H1 (cell line): ENCODE data around the gene ATP2A3. TPM values are rescaled to one million over a fixed set of nuclear protein-coding genes. Genes with fewer than 3 reads are reported as not detected.

Source experiments
- CTCF ChIA-PET: fragments of 300-600 bp; sonication (Branson Sonifier 250); formaldehyde crosslinking; loops from one replicate; lab custom pipeline; 2021; ENCODE audit not compliant: partially characterized antibody; lab: Charles Lee
- POLR2A ChIA-PET: fragments of 300-600 bp; sonication (Branson Sonifier 250); formaldehyde crosslinking; loops from one replicate; lab custom pipeline; 2021; ENCODE audit warnings: inconsistent platforms; ENCODE audit not compliant: partially characterized antibody; lab: Charles Lee
- DNase-seq, 2 experiments: peaks; one replicate each; pipeline versions ENCODE4 v3.0.0 to v3.0.0-alpha.2; 2010 to 2022; ENCODE audit warnings: low spot score in 2 of 2, low read depth in 1 of 2, mixed read lengths in 1 of 2
- FAIRE-seq: peaks from 2 replicates; lab custom pipeline; 2011; peaks lifted over from hg19 to GRCh38; lab: Jason Lieb, UNC
- H2AFZ ChIP-seq: 2 replicates; pipeline ENCODE4 v1.8.1; 2012; ENCODE audit warnings: low read length, inconsistent platforms
- H2AK5ac ChIP-seq: 2 replicates; pipeline ENCODE4 v1.6.1; 2013; ENCODE audit warnings: low read depth, low read length
- H2BK120ac ChIP-seq: replicated peaks from 2 replicates; pipeline ENCODE3; 2013; ENCODE audit warnings: low read depth, low read length, inconsistent platforms
- H2BK12ac ChIP-seq: 2 replicates; pipeline ENCODE4 v1.6.1; 2013; ENCODE audit warnings: low read depth, low read length
- H2BK15ac ChIP-seq: 2 replicates; pipeline ENCODE4 v1.6.1; 2013; ENCODE audit warnings: low read length
- H2BK20ac ChIP-seq: 2 replicates; pipeline ENCODE4 v1.6.1; 2013; ENCODE audit warnings: low read length
- H2BK5ac ChIP-seq: 2 replicates; pipeline ENCODE4 v1.6.1; 2013; ENCODE audit warnings: low read depth, low read length
- H3K14ac ChIP-seq: 2 replicates; pipeline ENCODE4 v1.6.1; 2013; ENCODE audit warnings: inconsistent platforms; ENCODE audit not compliant: insufficient read length
- H3K18ac ChIP-seq: 2 replicates; pipeline ENCODE4 v1.6.1; 2013; ENCODE audit warnings: low read length; ENCODE audit errors: extremely low read depth
- H3K23ac ChIP-seq: 2 replicates; pipeline ENCODE4 v1.6.1; 2013; ENCODE audit warnings: inconsistent platforms; ENCODE audit not compliant: insufficient read length
- H3K23me2 ChIP-seq: 2 replicates; pipeline ENCODE4 v1.6.1; 2013; ENCODE audit warnings: low read depth, low read length
- H3K27ac ChIP-seq: 2 replicates; pipeline ENCODE4 v1.6.1; 2011; ENCODE audit warnings: low read depth, low read length, inconsistent platforms
- H3K27me3 ChIP-seq, 4 experiments: replicated peaks in 1 of 4; 1 replicate in 1 of 4; 2 replicates in 3 of 4; pipeline versions ENCODE4 v1.6.1 to v1.8.1; 2011 to 2013; ENCODE audit warnings: low read length in 3 of 4, mild to moderate bottlenecking in 3 of 4, inconsistent platforms in 2 of 4, mixed read lengths in 2 of 4, moderate library complexity in 1 of 4; ENCODE audit not compliant: control insufficient read depth in 3 of 4, insufficient read depth in 3 of 4; ENCODE audit errors: extremely low read depth in 1 of 4
- H3K36me3 ChIP-seq, 4 experiments: 2 replicates each; pipeline versions ENCODE4 v1.6.1 to v1.8.1; 2011 to 2013; ENCODE audit warnings: mild to moderate bottlenecking in 4 of 4, low read length in 3 of 4, moderate library complexity in 2 of 4, control low read depth in 1 of 4, inconsistent platforms in 1 of 4; ENCODE audit not compliant: insufficient read depth in 4 of 4, control insufficient read depth in 2 of 4
- H3K4ac ChIP-seq: replicated peaks from 2 replicates; pipeline ENCODE3; 2013; ENCODE audit warnings: low read length, low read depth, mixed read lengths, inconsistent platforms; ENCODE audit not compliant: insufficient read length
- H3K4me1 ChIP-seq, 4 experiments: replicated peaks in 1 of 4; 1 replicate in 1 of 4; 2 replicates in 3 of 4; pipeline versions ENCODE4 v1.6.1 to v1.8.1; 2011 to 2013; ENCODE audit warnings: low read length in 3 of 4, inconsistent platforms in 2 of 4, mixed read lengths in 1 of 4; ENCODE audit not compliant: insufficient read depth in 4 of 4, control insufficient read depth in 3 of 4
- H3K4me2 ChIP-seq, 2 experiments: 2 replicates each; pipeline versions ENCODE4 v1.6.1 to v1.8.1; 2011 to 2013; ENCODE audit warnings: low read depth in 2 of 2, low read length in 2 of 2, control low read depth in 1 of 2, inconsistent platforms in 1 of 2, mild to moderate bottlenecking in 1 of 2; ENCODE audit not compliant: insufficient read depth in 1 of 2
- H3K4me3 ChIP-seq, 4 experiments: fragments of 200-600, 300-600 bp in 1 of 4; sonication (generic), shearing (Covaris generic), sonication (Bioruptor Twin) in 1 of 4; 2 replicates each; pipeline versions ENCODE4 v1.5.1 to v1.8.1; 2011 to 2016; ENCODE audit warnings: low read length in 4 of 4, low read depth in 3 of 4, control low read depth in 2 of 4, inconsistent platforms in 2 of 4, mild to moderate bottlenecking in 2 of 4, mixed read lengths in 1 of 4, moderate library complexity in 1 of 4; ENCODE audit not compliant: insufficient read depth in 2 of 4; ENCODE audit errors: extremely low read depth in 1 of 4
- H3K56ac ChIP-seq: replicated peaks from 2 replicates; pipeline ENCODE3; 2013; ENCODE audit warnings: low read depth, mild to moderate bottlenecking, mixed read lengths, low read length, inconsistent platforms; ENCODE audit not compliant: insufficient read length
- H3K79me1 ChIP-seq: 2 replicates; pipeline ENCODE4 v1.6.1; 2013; ENCODE audit warnings: low read depth, low read length, control low read depth
- H3K79me2 ChIP-seq, 2 experiments: 2 replicates each; pipeline versions ENCODE4 v1.6.1 to v1.8.1; 2012 to 2013; ENCODE audit warnings: low read length in 2 of 2, mild to moderate bottlenecking in 2 of 2, inconsistent platforms in 1 of 2; ENCODE audit not compliant: insufficient read depth in 2 of 2, control insufficient read depth in 1 of 2
- H3K9ac ChIP-seq, 4 experiments: replicated peaks in 1 of 4; 1 replicate in 1 of 4; 2 replicates in 3 of 4; pipeline versions ENCODE4 v1.6.1 to v1.8.1; 2011 to 2013; ENCODE audit warnings: low read depth in 3 of 4, low read length in 3 of 4, control low read depth in 2 of 4, mild to moderate bottlenecking in 2 of 4, moderate library complexity in 2 of 4, inconsistent platforms in 1 of 4; ENCODE audit errors: extremely low read depth in 1 of 4
- H3K9me3 ChIP-seq, 2 experiments: 2 replicates each; pipeline versions ENCODE4 v1.6.1 to v1.8.1; 2012 to 2013; ENCODE audit warnings: mild to moderate bottlenecking in 2 of 2, moderate library complexity in 2 of 2, control low read depth in 1 of 2, inconsistent platforms in 1 of 2, low read depth in 1 of 2, low read length in 1 of 2, mixed read lengths in 1 of 2; ENCODE audit not compliant: insufficient read depth in 2 of 2
- H4K20me1 ChIP-seq, 2 experiments: replicated peaks in 1 of 2; 2 replicates each; pipeline versions ENCODE3 to v1.8.1; 2011 to 2013; ENCODE audit warnings: inconsistent platforms in 2 of 2, low read length in 2 of 2, mild to moderate bottlenecking in 1 of 2; ENCODE audit not compliant: insufficient read depth in 2 of 2, control insufficient read depth in 1 of 2
- H4K5ac ChIP-seq: 2 replicates; pipeline ENCODE4 v1.6.1; 2013; ENCODE audit warnings: low read length, low read depth, mixed read lengths, inconsistent platforms; ENCODE audit not compliant: insufficient read length
- H4K8ac ChIP-seq: 2 replicates; pipeline ENCODE4 v1.8.0; 2013; ENCODE audit warnings: mild to moderate bottlenecking, moderate library complexity, low read length, inconsistent platforms; ENCODE audit not compliant: insufficient read depth; ENCODE audit errors: extremely low read depth
- H4K91ac ChIP-seq: replicated peaks from 2 replicates; pipeline ENCODE3; 2013; ENCODE audit warnings: low read length, mixed read lengths, inconsistent platforms; ENCODE audit not compliant: insufficient read length
- EGR1 ChIP-seq: IDR thresholded peaks from 2 replicates; pipeline ENCODE4 v1.6.1; 2011; ENCODE audit warnings: low read depth, low read length, borderline replicate concordance
- EZH2 ChIP-seq: fragments of 200-600 bp; sonication (generic); IDR thresholded peaks from 2 replicates; pipeline ENCODE4 v1.7.1; 2012; ENCODE audit warnings: low read depth, mild to moderate bottlenecking, moderate library complexity, low read length, inconsistent platforms; ENCODE audit not compliant: severe bottlenecking
- POLR2A ChIP-seq, 2 experiments: IDR thresholded peaks; 1 replicate in 1 of 2; 2 replicates in 1 of 2; pipeline ENCODE4 v1.6.1; 2011; ENCODE audit warnings: low read depth in 2 of 2, low read length in 2 of 2, mild to moderate bottlenecking in 2 of 2; ENCODE audit errors: control extremely low read depth in 1 of 2
- SAP30 ChIP-seq: fragments of 300-600 bp; sonication (generic); IDR thresholded peaks from 2 replicates; pipeline ENCODE4 v1.7.1; 2012; ENCODE audit warnings: low read length, moderate library complexity, mild to moderate bottlenecking, inconsistent platforms; ENCODE audit not compliant: insufficient read depth, insufficient replicate concordance
- SIN3A ChIP-seq, 2 experiments: IDR thresholded peaks in 1 of 2; conservative IDR thresholded peaks in 1 of 2; 2 replicates each; pipeline ENCODE4 v1.6.1; 2011 to 2012; ENCODE audit warnings: low read length in 2 of 2, improper control_type of control experiment in 1 of 2, low read depth in 1 of 2, mild to moderate bottlenecking in 1 of 2
- SP2 ChIP-seq: IDR thresholded peaks from 2 replicates; pipeline ENCODE4 v1.6.1; 2012; ENCODE audit warnings: mild to moderate bottlenecking, low read length, inconsistent platforms
- TCF12 ChIP-seq: IDR thresholded peaks from 2 replicates; pipeline ENCODE4 v1.6.1; 2011; ENCODE audit warnings: low read depth, mild to moderate bottlenecking, low read length
- TEAD4 ChIP-seq: IDR thresholded peaks from 2 replicates; pipeline ENCODE4 v1.6.1; 2012; ENCODE audit warnings: low read depth, low read length, inconsistent platforms, mixed read lengths
- WGBS, 2 experiments: shearing (Covaris generic) in 1 of 2; methylation state at CpG; one replicate each; pipeline versions ENCODE4 v1.1.6 to v1.1.7; 2013 to 2015; ENCODE audit warnings: low lambda C conversion rate in 2 of 2, mixed read lengths in 2 of 2, inconsistent platforms in 1 of 2, low coverage in 1 of 2, missing lambda C conversion rate in 1 of 2; ENCODE audit not compliant: insufficient replicate concordance in 2 of 2, insufficient coverage in 1 of 2, insufficient read length in 1 of 2; ENCODE audit errors: extremely low coverage in 1 of 2, missing lambda C conversion rate in 1 of 2; 5-methylcytosine and 5-hydroxymethylcytosine counted together
- polyA plus RNA-seq, 7 experiments: library from polyadenylated mRNA; depleted of rRNA in 3 of 7; stranded (reverse) in 5 of 7; unstranded in 2 of 7; fragments of >200 nt in 5 of 7; fragments of 200-250 nt in 2 of 7; gene quantifications; 1 replicate in 5 of 7; 2 replicates in 1 of 7; 4 replicates in 1 of 7; pipeline versions ENCODE4 v1.2.1 to v1.2.3, GENCODE V29; 2011 to 2013; ENCODE audit warnings: missing spikeins in 2 of 7, mixed read lengths in 2 of 7
- total RNA-seq: library from RNA; stranded (reverse); fragmentation: NEBNext Ultra II Directional; extraction: Animal tissue kit (Norgen Biotek cat#: 25700); gene quantifications from 2 replicates; pipeline ENCODE4 v1.2.1, GENCODE V29; 2021
- TF ChIP-seq, protein P1 (sequence below): IDR thresholded peaks from 2 replicates; pipeline ENCODE4 v1.6.1; 2012; ENCODE audit warnings: low read length, inconsistent platforms

ATP2A3 gene
- total and polyA plus RNA-seq, 2 of the 8 experiments (the other 6 are each of a cell fraction or from before 2014, with no cell fraction given), result 18.4 to 32.5 TPM

DNA sequence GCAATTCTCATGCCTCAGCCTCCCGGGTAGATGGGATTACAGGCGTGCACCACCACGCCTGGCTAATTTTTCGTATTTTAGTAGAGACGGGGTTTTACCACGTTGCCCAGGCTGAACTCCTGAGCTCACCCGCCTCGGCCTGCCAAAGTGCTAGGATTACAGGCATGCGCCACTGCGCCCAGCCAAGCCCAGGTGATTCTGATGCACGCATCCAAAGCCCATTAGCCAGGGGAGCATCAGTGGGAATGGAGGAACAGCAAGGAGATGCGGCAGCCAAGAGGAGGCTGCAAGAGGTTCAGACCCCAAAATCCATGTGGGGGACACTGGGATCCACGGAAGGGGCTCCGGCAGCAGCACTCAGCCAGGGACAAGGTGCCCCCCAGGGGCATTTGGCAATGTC is 12.1 kb downstream of the ATP2A3 start:
- H3K56ac ChIP-seq, result no peak overlapping the region
- no peak overlapping the region for H4K8ac ChIP-seq
- no peak overlapping the region for H4K91ac ChIP-seq
- no peaks in the 10 kb centered on the region for H3K27me3 ChIP-seq
- TF ChIP-seq SP2, result no peak
- TF ChIP-seq TCF12, result no peak
- TF ChIP-seq POLR2A (IDR thresholded peaks at IDR 0.05; ENCODE audit: control extremely low read depth in 1 of 2, low read depth in 2 of 2, low read length in 2 of 2), result no peak
- TF ChIP-seq TEAD4, result no peak
- TF ChIP-seq, protein P1, sequence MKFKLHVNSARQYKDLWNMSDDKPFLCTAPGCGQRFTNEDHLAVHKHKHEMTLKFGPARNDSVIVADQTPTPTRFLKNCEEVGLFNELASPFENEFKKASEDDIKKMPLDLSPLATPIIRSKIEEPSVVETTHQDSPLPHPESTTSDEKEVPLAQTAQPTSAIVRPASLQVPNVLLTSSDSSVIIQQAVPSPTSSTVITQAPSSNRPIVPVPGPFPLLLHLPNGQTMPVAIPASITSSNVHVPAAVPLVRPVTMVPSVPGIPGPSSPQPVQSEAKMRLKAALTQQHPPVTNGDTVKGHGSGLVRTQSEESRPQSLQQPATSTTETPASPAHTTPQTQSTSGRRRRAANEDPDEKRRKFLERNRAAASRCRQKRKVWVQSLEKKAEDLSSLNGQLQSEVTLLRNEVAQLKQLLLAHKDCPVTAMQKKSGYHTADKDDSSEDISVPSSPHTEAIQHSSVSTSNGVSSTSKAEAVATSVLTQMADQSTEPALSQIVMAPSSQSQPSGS, result no peak
- no peak for TF ChIP-seq EGR1
- no peak for TF ChIP-seq SAP30
- no peak for TF ChIP-seq SIN3A (conservative IDR thresholded peaks at IDR 0.05 in 1 of 2, IDR thresholded peaks at IDR 0.05 in 1 of 2; ENCODE audit: low read depth in 1 of 2, low read length in 2 of 2)
- TF ChIP-seq EZH2, result no peak
- no peak for FAIRE-seq
- no peak overlapping the region for H3K9ac ChIP-seq
- H2BK20ac ChIP-seq, result no peak overlapping the region
- H2AFZ ChIP-seq, result no peak overlapping the region
- H3K4me2 ChIP-seq, result no peak overlapping the region
- H3K4me1 ChIP-seq, result peaks cover 0 to 21% (median 13%) of the 10 kb centered on the region in 4 experiments; a peak in 6 of 7 replicates
- peaks cover 0 to 1% of the 10 kb centered on the region in 2 experiments for H4K20me1 ChIP-seq
- no peak overlapping the region for H2BK120ac ChIP-seq
- H3K4ac ChIP-seq, result no peak overlapping the region
- no peak overlapping the region for H3K14ac ChIP-seq
- H3K23me2 ChIP-seq, result no peaks in the 10 kb centered on the region
- DNase-seq, result no peak
- no peak overlapping the region for H4K5ac ChIP-seq
- H3K79me2 ChIP-seq, result no peaks in the 10 kb centered on the region
- no peak overlapping the region for H2BK12ac ChIP-seq
- H3K79me1 ChIP-seq, result no peaks in the 10 kb centered on the region; the same call in 1 of the 2 replicates
- H3K9me3 ChIP-seq, result no peaks in the 10 kb centered on the region
- H3K18ac ChIP-seq, result no peak overlapping the region
- CTCF ChIA-PET, result interaction anchor here (1.0 to 1.2 kb wide), 2 partner anchors 49 to 215 kb away, joined by 3 to 4 read pairs; no protein-coding TSS in a partner anchor
- WGBS, 2 experiments, result 94% methylated on average over 14 of the region's 14 CpGs; no CpG with 5 or more reads in 1 of the 2 experiments
- no peak overlapping the region for H2BK5ac ChIP-seq
- no peak overlapping the region for H2AK5ac ChIP-seq
- no peak overlapping the region for H3K4me3 ChIP-seq
- H3K27ac ChIP-seq, result no peak overlapping the region
- H3K23ac ChIP-seq, result no peak overlapping the region
- POLR2A ChIA-PET, result interaction anchor here (1.3 kb wide), 1 partner anchor 437 kb away, joined by 3 read pairs; no protein-coding TSS in a partner anchor
- no peak overlapping the region for H2BK15ac ChIP-seq
- no peaks in the 10 kb centered on the region for H3K36me3 ChIP-seq
